ENCODE measurements around the gene PTH1R.

PTH1R gene

GRCh38 chr3:46877406-46878125 is at the start of gene PTH1R:
TSS of gene PTH1R (plus strand) at chr3:46877721. CDS start at chr3:46883560, 5,839 bp downstream.
- DNase-seq (ENCODE audit: low read depth): no peak

DNA sequence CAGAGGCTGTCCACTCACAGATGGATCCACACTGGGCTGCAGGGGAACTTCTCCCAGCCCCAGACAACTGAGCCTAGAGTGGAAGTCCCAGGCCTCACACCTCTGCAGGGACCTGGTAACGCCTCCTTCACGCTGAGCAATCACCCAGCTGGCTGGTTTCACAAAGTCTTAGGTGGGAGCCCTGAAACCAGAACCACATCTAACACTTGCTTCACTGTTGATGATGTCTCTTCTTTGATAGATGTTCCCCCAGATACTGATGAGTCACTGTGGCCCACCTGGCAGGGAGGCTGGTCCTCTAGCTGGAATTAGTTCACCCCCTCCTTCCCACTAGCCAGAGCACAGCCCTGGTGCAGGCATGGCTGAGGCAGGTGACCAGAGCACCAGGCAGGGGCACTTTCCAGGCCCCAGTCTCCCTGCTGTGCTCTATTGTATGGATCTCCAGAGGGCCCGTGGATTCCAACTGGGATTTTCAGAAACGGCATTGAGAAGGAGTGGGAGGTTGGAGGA is 47.8 kb upstream of the PTH1R start:
- no peak for DNase-seq (ENCODE audit: low read depth)

DNA sequence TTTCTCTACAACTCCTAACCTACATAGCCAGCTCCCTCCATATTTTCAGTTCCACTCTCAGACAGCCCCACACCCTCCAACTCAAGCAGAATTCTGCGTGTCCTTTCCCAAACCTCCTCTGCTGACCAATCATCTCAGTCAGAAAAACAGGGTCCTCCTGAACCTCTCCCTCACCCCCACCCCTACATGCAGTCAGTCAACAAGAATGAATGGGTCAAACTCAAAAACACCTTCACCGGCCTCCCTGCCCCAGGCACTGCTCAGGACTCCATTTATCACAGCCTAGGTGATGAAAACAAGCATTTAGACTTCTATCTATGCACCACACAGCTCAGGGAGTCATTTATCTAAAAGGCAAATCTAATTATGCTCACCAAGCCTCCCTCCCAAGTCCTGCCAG is 46.7 kb upstream of the PTH1R start:
- DNase-seq (ENCODE audit: low read depth): no peak

- DNase-seq (ENCODE audit: low read depth): no peak
Observed at GRCh38 chr3:46831316-46831715, 46.2 kb upstream of the PTH1R start.

DNA sequence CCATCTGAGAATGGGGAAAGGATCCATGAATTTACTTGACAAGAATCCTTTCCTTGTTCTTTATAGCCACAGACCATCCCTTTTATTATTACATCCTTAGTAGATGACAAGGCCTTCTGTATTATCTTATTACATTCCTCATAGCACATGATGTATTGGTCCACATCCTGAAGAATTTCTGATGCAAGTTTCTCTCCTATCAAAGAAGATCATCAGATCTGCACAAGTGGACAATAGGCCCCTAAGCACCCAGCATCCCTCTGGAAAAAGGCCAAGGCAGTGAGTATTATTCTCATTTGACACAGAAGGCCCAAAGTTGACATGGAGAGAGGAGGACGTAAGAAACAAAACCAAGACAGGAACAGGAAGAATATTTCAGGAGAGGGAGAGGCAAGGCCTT is 45.7 kb upstream of the PTH1R start:
- DNase-seq (ENCODE audit: low read depth): no peak

GRCh38 chr3:46833346-46834300 is 43.9 kb upstream of the PTH1R start:
- DNase-seq (ENCODE audit: low read depth): no peak

GRCh38 chr3:46835054-46835453 is 42.5 kb upstream of the PTH1R start:
- DNase-seq (ENCODE audit: low read depth): no peak

DNA sequence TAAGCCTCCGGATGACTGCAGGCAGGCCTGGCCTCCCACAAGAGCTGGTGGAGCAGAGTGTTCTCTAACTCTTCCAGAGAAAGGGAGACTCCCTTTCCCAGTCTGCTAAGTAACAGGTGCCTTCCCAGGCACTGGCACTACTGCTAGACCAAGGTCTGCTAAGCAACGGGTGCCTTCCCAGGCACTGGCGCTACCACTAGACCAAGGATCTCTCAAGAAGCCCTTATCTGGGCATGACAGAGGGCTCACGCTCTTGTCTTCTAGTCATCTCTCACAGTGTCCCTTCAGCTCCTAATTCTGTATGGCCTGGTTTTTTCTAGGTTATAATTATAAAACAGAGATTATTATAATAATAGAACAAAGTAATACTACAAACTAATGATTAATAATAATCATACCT is 42.0 kb upstream of the PTH1R start:
- DNase-seq (ENCODE audit: low read depth): no peak

GRCh38 chr3:46838301-46838700 is 39.2 kb upstream of the PTH1R start:
- no peak for DNase-seq (ENCODE audit: low read depth)

- DNase-seq (ENCODE audit: low read depth): no peak
Observed at GRCh38 chr3:46840491-46840890, 37.0 kb upstream of the PTH1R start.

DNA sequence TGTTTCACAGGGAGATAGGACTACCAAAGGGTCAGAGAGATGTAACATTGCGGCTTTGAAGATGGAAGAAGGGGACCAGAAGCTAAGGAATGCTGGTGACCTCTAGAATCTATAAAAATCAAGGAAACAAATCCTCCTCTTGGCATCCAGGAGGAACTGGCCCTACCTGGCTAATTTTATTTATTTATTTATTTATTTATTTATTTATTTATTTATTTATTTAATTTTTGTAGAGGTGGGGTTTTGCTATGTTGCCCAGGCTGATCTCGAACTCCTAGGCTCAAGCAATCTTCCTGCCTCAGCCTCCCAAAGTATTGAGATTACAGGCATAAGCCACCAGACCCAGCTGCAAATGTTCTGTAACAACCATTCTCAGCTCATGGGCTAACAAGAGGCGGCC is 34.0 kb upstream of the PTH1R start:
- DNase-seq (ENCODE audit: low read depth): no peak

DNA sequence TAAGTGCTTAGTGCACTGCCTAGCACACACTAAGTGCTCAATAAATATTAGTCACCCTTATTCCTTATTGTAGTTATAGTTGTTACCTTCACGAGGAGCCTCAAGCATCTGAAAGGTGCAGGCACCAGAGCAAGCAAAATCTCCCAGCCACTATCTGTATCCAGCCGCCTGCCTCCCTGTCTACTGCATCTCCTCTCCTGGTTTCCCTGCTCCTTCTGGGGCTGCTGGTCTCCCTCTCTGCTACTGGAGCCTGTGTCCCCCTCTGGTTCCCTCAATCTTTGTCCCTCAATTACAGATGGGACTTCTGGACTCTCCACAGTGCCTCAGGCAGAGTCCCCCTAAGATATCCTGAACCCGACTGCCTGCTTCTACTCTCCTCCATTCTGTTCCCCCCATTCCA is 33.1 kb upstream of the PTH1R start:
- DNase-seq (ENCODE audit: low read depth): no peak

DNA sequence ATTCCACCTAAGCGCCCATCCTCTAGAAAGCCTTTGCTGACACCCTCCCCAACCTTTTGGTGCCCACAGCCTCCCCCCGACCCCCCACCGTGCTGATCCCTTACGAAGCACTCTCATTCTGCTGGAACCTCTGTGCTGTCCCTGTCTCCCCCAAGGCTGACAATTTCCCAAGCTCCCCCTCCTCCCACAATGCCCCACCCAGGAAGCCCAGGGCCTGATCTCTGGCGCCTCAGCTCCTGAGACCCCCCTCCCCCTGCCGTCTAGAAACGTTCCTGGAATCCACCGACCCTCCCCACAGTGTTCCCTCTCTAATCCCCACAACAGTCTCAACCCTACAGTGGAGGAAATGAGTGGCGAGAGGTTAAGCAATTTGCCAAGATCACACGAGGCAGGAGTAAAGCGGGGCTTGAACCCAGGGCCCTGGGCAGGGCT is 32.6 kb upstream of the PTH1R start:
- DNase-seq (ENCODE audit: low read depth): no peak

GRCh38 chr3:46845397-46845859 is 32.1 kb upstream of the PTH1R start:
- DNase-seq (ENCODE audit: low read depth): no peak

GRCh38 chr3:46845860-46846623 is 31.5 kb upstream of the PTH1R start:
- DNase-seq (ENCODE audit: low read depth): peak; percentile 46

DNA sequence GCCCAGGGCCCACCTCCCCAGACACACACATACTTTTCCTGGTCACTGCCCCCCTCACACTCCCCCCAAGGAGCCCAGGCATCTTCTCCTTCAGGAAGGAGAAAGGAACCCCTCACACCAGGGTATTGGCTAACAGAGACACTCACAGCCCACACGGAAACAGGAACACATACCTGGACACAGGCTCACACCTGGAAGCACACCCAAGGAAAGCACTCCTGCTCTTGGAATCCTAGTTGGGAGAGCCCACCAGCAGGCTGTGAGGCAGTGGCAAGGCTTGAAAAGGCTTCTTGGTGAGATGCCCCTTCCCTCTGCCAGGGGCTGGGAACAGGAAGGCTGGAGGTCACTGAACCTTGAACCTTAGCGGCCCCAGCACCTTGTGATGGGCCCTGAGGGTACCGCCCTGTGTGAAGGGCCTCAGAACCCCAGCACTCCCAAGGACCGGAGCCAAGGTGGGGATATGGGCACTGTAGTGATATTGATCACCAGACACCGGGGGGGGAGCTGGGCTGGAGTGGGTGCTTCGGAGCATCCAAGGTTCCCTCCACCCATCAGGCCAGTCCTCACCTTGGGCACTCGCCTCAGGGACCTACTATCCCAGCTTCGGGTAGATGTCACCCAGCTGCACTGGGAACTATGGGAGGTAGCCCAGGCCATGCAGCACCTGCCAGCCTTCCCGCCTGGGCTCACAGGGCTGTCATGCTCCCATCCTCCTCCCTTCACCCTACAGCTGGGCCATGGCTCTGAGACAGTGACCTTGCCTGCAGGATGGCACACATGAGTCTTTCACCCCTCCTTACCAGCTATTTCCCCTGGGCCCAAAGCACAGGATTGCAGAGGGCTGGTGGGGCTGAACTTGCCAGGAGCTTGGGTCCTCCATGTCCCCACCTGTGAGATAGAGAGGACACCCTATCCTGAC is 30.6 kb upstream of the PTH1R start:
- DNase-seq (ENCODE audit: low read depth): no peak

DNA sequence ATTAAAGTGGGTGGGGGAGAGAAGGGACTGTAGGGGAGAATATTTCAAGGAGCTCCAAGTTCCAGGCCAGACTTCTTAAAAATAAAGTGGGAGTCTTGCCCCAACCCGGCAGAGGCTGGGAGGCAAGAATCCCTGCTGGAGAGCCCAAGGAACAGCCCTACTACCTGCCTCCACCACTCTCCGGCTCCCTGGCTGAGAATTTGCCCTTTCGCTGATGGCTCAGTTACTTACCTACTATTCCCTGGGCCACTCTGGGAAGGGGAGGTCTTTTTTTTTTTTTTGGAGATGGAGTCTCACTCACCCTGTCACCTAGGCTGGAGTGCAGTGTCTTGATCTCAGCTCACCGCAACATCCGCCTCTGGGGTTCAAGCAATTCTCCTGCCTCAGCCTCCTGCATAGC is 29.8 kb upstream of the PTH1R start:
- DNase-seq (ENCODE audit: low read depth): no peak

- no peak for DNase-seq (ENCODE audit: low read depth)
Observed at GRCh38 chr3:46848271-46849044, 29.1 kb upstream of the PTH1R start.

- no peak for DNase-seq (ENCODE audit: low read depth)
Observed at GRCh38 chr3:46849045-46849631, 28.4 kb upstream of the PTH1R start.
